GM23338 (cell line): ENCODE results near the gene LHB. TPM values are rescaled to one million over a fixed set of nuclear protein-coding genes. Genes with fewer than 3 reads are reported as not detected.
A peak's percentile ranks its signal among the peaks of the same experiment; 100 is the strongest.

ENCODE experiments used
- ATAC-seq: fragments of 200-7000 bp; cut with Tn5 transposase; 3 replicates; pipeline ENCODE4 v1.9.1; 2020
- DNase-seq: peaks from one replicate; pipeline ENCODE4 v3.0.0-alpha.2; 2015; ENCODE audit warnings: low spot score
- H2AFZ ChIP-seq: fragments of 200-600 bp; sonication (generic); 2 replicates; pipeline ENCODE4 v1.8.0; 2016; ENCODE audit warnings: antibody characterized with exemption, mild to moderate bottlenecking, moderate library complexity
- H3F3A ChIP-seq: fragments of 200-600 bp; sonication (generic); replicated peaks from 2 replicates; pipeline ENCODE4 v1.8.0; 2017; ENCODE audit warnings: antibody characterized with exemption, mixed run types, low read depth
- H3K27ac ChIP-seq: fragments of 200-600 bp; sonication (generic); 2 replicates; pipeline ENCODE4 v1.6.1; 2016; ENCODE audit warnings: low read depth
- H3K27me3 ChIP-seq: fragments of 200-600 bp; sonication (generic); 2 replicates; pipeline ENCODE4 v1.8.0; 2016; ENCODE audit warnings: mild to moderate bottlenecking, mixed run types, moderate library complexity; ENCODE audit not compliant: insufficient read depth
- H3K36me3 ChIP-seq: fragments of 200-600 bp; sonication (generic); 2 replicates; pipeline ENCODE4 v1.8.0; 2016; ENCODE audit warnings: mild to moderate bottlenecking; ENCODE audit not compliant: insufficient read depth
- H3K4me1 ChIP-seq: fragments of 200-600 bp; sonication (generic); 2 replicates; pipeline ENCODE4 v1.8.0; 2016; ENCODE audit warnings: mild to moderate bottlenecking, moderate library complexity; ENCODE audit not compliant: insufficient read depth
- H3K4me2 ChIP-seq: fragments of 200-600 bp; sonication (generic); 2 replicates; pipeline ENCODE4 v1.7.1; 2017; ENCODE audit warnings: mixed run types
- H3K4me3 ChIP-seq: fragments of 200-600 bp; sonication (generic); 2 replicates; pipeline ENCODE4 v1.6.1; 2016; ENCODE audit warnings: mixed run types
- H3K79me2 ChIP-seq: fragments of 200-600 bp; sonication (generic); replicated peaks from 2 replicates; pipeline ENCODE4 v1.8.0; 2017; ENCODE audit warnings: mild to moderate bottlenecking; ENCODE audit not compliant: insufficient read depth
- H3K9me2 ChIP-seq: fragments of 200-600 bp; sonication (generic); 2 replicates; pipeline ENCODE4 v1.8.0; 2017; ENCODE audit not compliant: insufficient read depth
- H4K20me1 ChIP-seq: fragments of 200-600 bp; sonication (generic); replicated peaks from 2 replicates; pipeline ENCODE4 v1.8.0; 2017; ENCODE audit warnings: mild to moderate bottlenecking; ENCODE audit not compliant: insufficient read depth
- H3K27ac Mint-ChIP-seq: 2 replicates; pipeline ENCODE4 v1.8.0; 2020; ENCODE audit warnings: inconsistent platforms, mild to moderate bottlenecking, moderate library complexity, mixed read lengths
- H3K27me3 Mint-ChIP-seq: 3 replicates; pipeline ENCODE4 v1.8.0; 2022; ENCODE audit warnings: low read depth, mild to moderate bottlenecking, moderate library complexity, mixed read lengths, inconsistent platforms; ENCODE audit not compliant: insufficient read depth, poor library complexity
- H3K36me3 Mint-ChIP-seq: 3 replicates; pipeline ENCODE4 v1.8.0; 2021; ENCODE audit warnings: low read depth, mild to moderate bottlenecking, inconsistent platforms, moderate library complexity, mixed read lengths
- H3K4me1 Mint-ChIP-seq: 3 replicates; pipeline ENCODE4 v1.8.0; 2020; ENCODE audit warnings: mild to moderate bottlenecking, inconsistent platforms, mixed read lengths
- H3K4me3 Mint-ChIP-seq: 3 replicates; pipeline ENCODE4 v1.8.0; 2021; ENCODE audit warnings: moderate library complexity, mild to moderate bottlenecking, inconsistent platforms, mixed read lengths
- H3K9me3 Mint-ChIP-seq: 3 replicates; pipeline ENCODE4 v1.8.0; 2020; ENCODE audit warnings: moderate library complexity, mild to moderate bottlenecking, inconsistent platforms, mixed read lengths
- CREB1 ChIP-seq: fragments of 250-450 bp; sonication (Bioruptor Pico); IDR thresholded peaks from 2 replicates; pipeline ENCODE4 v1.5.0; 2020; ENCODE audit warnings: low read depth, mild to moderate bottlenecking, moderate library complexity
- EZH2 ChIP-seq: fragments of 200-600 bp; sonication (generic); IDR thresholded peaks from one replicate; pipeline ENCODE4 v1.8.0; 2017; ENCODE audit warnings: antibody characterized with exemption, mild to moderate bottlenecking, low read depth; ENCODE audit not compliant: unreplicated experiment
- EZH2phosphoT487 ChIP-seq: fragments of 200-600 bp; sonication (generic); IDR thresholded peaks from one replicate; pipeline ENCODE4 v1.8.1; 2018; ENCODE audit warnings: antibody characterized with exemption; ENCODE audit not compliant: unreplicated experiment
- JUNB ChIP-seq: IDR thresholded peaks from one replicate; pipeline ENCODE4 v1.6.1; 2016; ENCODE audit warnings: antibody characterized with exemption; ENCODE audit not compliant: unreplicated experiment
- NANOG ChIP-seq: IDR thresholded peaks from 2 replicates; pipeline ENCODE4 v1.6.1; 2016; ENCODE audit warnings: antibody characterized with exemption, borderline replicate concordance
- POLR2AphosphoS5 ChIP-seq: IDR thresholded peaks from 2 replicates; pipeline ENCODE4 v1.6.1; 2016; ENCODE audit warnings: antibody characterized with exemption, low read depth
- STAT1 ChIP-seq: IDR thresholded peaks from one replicate; pipeline ENCODE4 v1.6.1; 2016; ENCODE audit warnings: antibody characterized with exemption; ENCODE audit not compliant: unreplicated experiment
- ZNF114 ChIP-seq: fragments of 250-450 bp; sonication (Bioruptor Pico); IDR thresholded peaks from 2 replicates; pipeline ENCODE4 v1.5.0; 2020; ENCODE audit warnings: mild to moderate bottlenecking, moderate library complexity
- ZNF331 ChIP-seq: fragments of 250-450 bp; sonication (Bioruptor Pico); IDR thresholded peaks from 2 replicates; pipeline ENCODE4 v1.5.0; 2020; ENCODE audit warnings: low read depth, mild to moderate bottlenecking, moderate library complexity
- polyA plus RNA-seq: library from polyadenylated mRNA; unstranded; fragments of >200 nt; fragmentation: Nextera tagmentation; extraction: Ambion mirVana; gene quantifications from 2 replicates; pipeline ENCODE4 v1.2.1, GENCODE V29; 2016
- total RNA-seq: library from RNA; depleted of rRNA; stranded (reverse); fragments of >200 nt; shearing (Covaris generic); gene quantifications from 2 replicates; pipeline ENCODE4 v1.2.3, GENCODE V29; 2014
- TF ChIP-seq, protein P1 (sequence below), 2 experiments: fragments of 200-600 bp in 1 of 2; sonication (generic) in 1 of 2; conservative IDR thresholded peaks; 2 replicates each; pipeline versions ENCODE4 v1.5.1 to v1.6.1; 2016 to 2017; ENCODE audit warnings: antibody characterized with exemption in 2 of 2, low read depth in 2 of 2, mild to moderate bottlenecking in 2 of 2, moderate library complexity in 1 of 2
- TF ChIP-seq, protein P2 (sequence below): IDR thresholded peaks from 2 replicates; pipeline ENCODE4 v1.6.1; 2016; ENCODE audit warnings: antibody characterized with exemption
- TF ChIP-seq, protein P3 (sequence below): IDR thresholded peaks from one replicate; pipeline ENCODE4 v1.6.1; 2018; ENCODE audit warnings: antibody characterized with exemption; ENCODE audit not compliant: unreplicated experiment
- TF ChIP-seq, protein P4 (sequence below): fragments of 250-450 bp; sonication (Bioruptor Pico); IDR thresholded peaks from 2 replicates; pipeline ENCODE4 v1.5.0; 2020; ENCODE audit warnings: mild to moderate bottlenecking, moderate library complexity

Gene LHB
- total and polyA plus RNA-seq, 2 experiments from 2014 or later: 0.76 TPM; not detected in 1

DNA sequence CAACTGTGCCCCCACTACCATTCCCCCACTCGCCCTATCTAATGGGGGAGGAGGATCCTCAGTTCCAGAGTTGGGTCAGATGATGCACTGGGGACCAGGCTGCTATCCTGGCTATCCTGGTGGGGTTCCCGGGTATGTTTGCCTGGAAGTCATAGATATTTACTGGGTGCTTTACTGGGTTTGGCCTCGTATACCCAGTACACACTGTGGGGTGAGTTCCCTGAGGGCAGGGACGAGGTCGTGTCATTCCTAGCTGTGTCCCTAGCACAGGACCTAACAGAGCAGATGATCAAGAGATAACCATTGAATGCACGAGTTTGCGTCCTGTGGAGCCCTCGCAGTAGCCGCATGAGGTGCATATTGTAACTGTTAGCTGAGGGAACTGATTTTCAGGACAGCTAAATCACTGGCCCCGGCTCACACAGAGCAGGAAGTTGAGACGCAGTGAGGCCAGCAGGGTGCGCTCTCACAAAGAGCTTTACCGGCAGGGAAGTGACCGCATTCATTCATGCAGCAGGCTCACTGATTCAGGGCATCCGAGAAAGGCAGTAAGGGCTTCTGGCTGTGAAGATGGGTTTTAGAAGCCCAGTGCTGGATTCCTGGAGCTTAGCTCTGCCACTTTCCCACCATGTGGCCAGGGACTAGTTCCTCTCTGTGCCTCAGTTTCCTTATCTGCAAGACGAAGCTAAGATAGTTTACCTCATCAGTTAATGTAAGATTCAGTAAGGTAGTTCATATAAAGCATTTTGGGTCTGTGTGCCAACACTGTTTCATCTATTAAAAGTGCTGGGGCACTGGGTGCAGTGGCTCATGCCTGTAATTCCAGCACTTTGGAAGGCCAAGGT, 17.2 kb downstream of the LHB start:
- Histone ChIP-seq H3K36me3 (peaks cover 12% of the 10 kb centered on the region), H3K9me2 (no peaks in the 10 kb centered on the region), H3K27ac (no peak overlapping the region; the same call in 1 of the 2 replicates), H4K20me1 (peaks cover 17% of the 10 kb centered on the region), H3K4me1 (peaks cover 3% of the 10 kb centered on the region; the same call in 1 of the 2 replicates), H3K4me2 (no peak overlapping the region), H3K79me2 (peaks cover 41% of the 10 kb centered on the region), H3F3A (peaks cover 14% of the 10 kb centered on the region; the same call in 1 of the 2 replicates), H3K27me3 (no peaks in the 10 kb centered on the region), H2AFZ (no peak overlapping the region), H3K4me3 (no peak overlapping the region)
- Mint-ChIP-seq H3K4me1 (peaks cover 23% of the 10 kb centered on the region), H3K27ac (peak overlapping the region; percentile 77), H3K9me3 (no peaks in the 10 kb centered on the region), H3K36me3 (peaks cover 35% of the 10 kb centered on the region), H3K4me3 (no peak overlapping the region), H3K27me3 (peaks cover 10% of the 10 kb centered on the region)
- TF ChIP-seq EZH2: no peak
- no peak for TF ChIP-seq ZNF331 (CRISPR knock-in tag)
- TF ChIP-seq CREB1 (CRISPR knock-in tag): no peak
- no peak for TF ChIP-seq POLR2AphosphoS5
- no peak for TF ChIP-seq ZNF114 (CRISPR knock-in tag)
- TF ChIP-seq, protein P1, sequence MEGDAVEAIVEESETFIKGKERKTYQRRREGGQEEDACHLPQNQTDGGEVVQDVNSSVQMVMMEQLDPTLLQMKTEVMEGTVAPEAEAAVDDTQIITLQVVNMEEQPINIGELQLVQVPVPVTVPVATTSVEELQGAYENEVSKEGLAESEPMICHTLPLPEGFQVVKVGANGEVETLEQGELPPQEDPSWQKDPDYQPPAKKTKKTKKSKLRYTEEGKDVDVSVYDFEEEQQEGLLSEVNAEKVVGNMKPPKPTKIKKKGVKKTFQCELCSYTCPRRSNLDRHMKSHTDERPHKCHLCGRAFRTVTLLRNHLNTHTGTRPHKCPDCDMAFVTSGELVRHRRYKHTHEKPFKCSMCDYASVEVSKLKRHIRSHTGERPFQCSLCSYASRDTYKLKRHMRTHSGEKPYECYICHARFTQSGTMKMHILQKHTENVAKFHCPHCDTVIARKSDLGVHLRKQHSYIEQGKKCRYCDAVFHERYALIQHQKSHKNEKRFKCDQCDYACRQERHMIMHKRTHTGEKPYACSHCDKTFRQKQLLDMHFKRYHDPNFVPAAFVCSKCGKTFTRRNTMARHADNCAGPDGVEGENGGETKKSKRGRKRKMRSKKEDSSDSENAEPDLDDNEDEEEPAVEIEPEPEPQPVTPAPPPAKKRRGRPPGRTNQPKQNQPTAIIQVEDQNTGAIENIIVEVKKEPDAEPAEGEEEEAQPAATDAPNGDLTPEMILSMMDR (conservative IDR thresholded peaks at IDR 0.05; ENCODE audit: low read depth in 2 of 2): peak; percentile 85 to 94
- TF ChIP-seq NANOG: no peak
- TF ChIP-seq, protein P2, sequence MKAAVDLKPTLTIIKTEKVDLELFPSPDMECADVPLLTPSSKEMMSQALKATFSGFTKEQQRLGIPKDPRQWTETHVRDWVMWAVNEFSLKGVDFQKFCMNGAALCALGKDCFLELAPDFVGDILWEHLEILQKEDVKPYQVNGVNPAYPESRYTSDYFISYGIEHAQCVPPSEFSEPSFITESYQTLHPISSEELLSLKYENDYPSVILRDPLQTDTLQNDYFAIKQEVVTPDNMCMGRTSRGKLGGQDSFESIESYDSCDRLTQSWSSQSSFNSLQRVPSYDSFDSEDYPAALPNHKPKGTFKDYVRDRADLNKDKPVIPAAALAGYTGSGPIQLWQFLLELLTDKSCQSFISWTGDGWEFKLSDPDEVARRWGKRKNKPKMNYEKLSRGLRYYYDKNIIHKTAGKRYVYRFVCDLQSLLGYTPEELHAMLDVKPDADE: peak; percentile 57; the same call in 1 of the 2 replicates
- TF ChIP-seq, protein P3, sequence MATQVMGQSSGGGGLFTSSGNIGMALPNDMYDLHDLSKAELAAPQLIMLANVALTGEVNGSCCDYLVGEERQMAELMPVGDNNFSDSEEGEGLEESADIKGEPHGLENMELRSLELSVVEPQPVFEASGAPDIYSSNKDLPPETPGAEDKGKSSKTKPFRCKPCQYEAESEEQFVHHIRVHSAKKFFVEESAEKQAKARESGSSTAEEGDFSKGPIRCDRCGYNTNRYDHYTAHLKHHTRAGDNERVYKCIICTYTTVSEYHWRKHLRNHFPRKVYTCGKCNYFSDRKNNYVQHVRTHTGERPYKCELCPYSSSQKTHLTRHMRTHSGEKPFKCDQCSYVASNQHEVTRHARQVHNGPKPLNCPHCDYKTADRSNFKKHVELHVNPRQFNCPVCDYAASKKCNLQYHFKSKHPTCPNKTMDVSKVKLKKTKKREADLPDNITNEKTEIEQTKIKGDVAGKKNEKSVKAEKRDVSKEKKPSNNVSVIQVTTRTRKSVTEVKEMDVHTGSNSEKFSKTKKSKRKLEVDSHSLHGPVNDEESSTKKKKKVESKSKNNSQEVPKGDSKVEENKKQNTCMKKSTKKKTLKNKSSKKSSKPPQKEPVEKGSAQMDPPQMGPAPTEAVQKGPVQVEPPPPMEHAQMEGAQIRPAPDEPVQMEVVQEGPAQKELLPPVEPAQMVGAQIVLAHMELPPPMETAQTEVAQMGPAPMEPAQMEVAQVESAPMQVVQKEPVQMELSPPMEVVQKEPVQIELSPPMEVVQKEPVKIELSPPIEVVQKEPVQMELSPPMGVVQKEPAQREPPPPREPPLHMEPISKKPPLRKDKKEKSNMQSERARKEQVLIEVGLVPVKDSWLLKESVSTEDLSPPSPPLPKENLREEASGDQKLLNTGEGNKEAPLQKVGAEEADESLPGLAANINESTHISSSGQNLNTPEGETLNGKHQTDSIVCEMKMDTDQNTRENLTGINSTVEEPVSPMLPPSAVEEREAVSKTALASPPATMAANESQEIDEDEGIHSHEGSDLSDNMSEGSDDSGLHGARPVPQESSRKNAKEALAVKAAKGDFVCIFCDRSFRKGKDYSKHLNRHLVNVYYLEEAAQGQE: no peak
- TF ChIP-seq EZH2phosphoT487: no peak
- no peak for TF ChIP-seq STAT1
- TF ChIP-seq JUNB: no peak
- TF ChIP-seq, protein P4, sequence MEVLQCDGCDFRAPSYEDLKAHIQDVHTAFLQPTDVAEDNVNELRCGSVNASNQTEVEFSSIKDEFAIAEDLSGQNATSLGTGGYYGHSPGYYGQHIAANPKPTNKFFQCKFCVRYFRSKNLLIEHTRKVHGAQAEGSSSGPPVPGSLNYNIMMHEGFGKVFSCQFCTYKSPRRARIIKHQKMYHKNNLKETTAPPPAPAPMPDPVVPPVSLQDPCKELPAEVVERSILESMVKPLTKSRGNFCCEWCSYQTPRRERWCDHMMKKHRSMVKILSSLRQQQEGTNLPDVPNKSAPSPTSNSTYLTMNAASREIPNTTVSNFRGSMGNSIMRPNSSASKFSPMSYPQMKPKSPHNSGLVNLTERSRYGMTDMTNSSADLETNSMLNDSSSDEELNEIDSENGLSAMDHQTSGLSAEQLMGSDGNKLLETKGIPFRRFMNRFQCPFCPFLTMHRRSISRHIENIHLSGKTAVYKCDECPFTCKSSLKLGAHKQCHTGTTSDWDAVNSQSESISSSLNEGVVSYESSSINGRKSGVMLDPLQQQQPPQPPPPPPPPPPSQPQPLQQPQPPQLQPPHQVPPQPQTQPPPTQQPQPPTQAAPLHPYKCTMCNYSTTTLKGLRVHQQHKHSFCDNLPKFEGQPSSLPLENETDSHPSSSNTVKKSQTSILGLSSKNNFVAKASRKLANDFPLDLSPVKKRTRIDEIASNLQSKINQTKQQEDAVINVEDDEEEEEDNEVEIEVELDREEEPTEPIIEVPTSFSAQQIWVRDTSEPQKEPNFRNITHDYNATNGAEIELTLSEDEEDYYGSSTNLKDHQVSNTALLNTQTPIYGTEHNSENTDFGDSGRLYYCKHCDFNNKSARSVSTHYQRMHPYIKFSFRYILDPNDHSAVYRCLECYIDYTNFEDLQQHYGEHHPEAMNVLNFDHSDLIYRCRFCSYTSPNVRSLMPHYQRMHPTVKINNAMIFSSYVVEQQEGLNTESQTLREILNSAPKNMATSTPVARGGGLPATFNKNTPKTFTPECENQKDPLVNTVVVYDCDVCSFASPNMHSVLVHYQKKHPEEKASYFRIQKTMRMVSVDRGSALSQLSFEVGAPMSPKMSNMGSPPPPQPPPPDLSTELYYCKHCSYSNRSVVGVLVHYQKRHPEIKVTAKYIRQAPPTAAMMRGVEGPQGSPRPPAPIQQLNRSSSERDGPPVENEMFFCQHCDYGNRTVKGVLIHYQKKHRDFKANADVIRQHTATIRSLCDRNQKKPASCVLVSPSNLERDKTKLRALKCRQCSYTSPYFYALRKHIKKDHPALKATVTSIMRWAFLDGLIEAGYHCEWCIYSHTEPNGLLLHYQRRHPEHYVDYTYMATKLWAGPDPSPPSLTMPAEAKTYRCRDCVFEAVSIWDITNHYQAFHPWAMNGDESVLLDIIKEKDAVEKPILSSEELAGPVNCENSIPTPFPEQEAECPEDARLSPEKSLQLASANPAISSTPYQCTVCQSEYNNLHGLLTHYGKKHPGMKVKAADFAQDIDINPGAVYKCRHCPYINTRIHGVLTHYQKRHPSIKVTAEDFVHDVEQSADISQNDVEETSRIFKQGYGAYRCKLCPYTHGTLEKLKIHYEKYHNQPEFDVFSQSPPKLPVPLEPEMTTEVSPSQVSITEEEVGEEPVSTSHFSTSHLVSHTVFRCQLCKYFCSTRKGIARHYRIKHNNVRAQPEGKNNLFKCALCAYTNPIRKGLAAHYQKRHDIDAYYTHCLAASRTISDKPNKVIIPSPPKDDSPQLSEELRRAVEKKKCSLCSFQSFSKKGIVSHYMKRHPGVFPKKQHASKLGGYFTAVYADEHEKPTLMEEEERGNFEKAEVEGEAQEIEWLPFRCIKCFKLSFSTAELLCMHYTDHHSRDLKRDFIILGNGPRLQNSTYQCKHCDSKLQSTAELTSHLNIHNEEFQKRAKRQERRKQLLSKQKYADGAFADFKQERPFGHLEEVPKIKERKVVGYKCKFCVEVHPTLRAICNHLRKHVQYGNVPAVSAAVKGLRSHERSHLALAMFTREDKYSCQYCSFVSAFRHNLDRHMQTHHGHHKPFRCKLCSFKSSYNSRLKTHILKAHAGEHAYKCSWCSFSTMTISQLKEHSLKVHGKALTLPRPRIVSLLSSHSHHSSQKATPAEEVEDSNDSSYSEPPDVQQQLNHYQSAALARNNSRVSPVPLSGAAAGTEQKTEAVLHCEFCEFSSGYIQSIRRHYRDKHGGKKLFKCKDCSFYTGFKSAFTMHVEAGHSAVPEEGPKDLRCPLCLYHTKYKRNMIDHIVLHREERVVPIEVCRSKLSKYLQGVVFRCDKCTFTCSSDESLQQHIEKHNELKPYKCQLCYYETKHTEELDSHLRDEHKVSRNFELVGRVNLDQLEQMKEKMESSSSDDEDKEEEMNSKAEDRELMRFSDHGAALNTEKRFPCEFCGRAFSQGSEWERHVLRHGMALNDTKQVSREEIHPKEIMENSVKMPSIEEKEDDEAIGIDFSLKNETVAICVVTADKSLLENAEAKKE (CRISPR knock-in tag): no peak
- peak; percentile 92 for DNase-seq
- peak; percentile 94 for ATAC-seq
